Right atrium auricular region (tissue), 2 donors: ENCODE results near the gene GPC6. TPM values are rescaled to one million over a fixed set of nuclear protein-coding genes. Genes with fewer than 3 reads are reported as not detected.

Experiments used
- DNase-seq: peaks from one replicate; pipeline ENCODE4 v3.0.0-alpha.2; 2019; ENCODE audit warnings: low spot score
- H3K27ac ChIP-seq, 2 donors: fragments of 200-600 bp; sonication (generic); 1 replicate in 1 of 2; 2 replicates in 1 of 2; pipeline ENCODE4 v1.5.1; 2016 to 2019
- H3K27me3 ChIP-seq, 2 donors: fragments of 200-600 bp; sonication (generic); one replicate each; pipeline versions ENCODE4 v1.5.1 to v1.6.0; 2017 to 2019
- H3K36me3 ChIP-seq: fragments of 200-600 bp; sonication (generic); one replicate; pipeline ENCODE4 v1.5.1; 2016
- H3K4me1 ChIP-seq, 2 donors: fragments of 200-600 bp; sonication (generic); one replicate each; pipeline versions ENCODE4 v1.5.1 to v1.6.0; 2017 to 2019
- H3K4me3 ChIP-seq, 2 donors: fragments of 200-600 bp; sonication (generic); 1 replicate in 1 of 2; 2 replicates in 1 of 2; pipeline ENCODE4 v1.5.1; 2017 to 2019; ENCODE audit warnings: mild to moderate bottlenecking in 1 of 2, moderate library complexity in 1 of 2
- H3K9me3 ChIP-seq, 2 donors: fragments of 200-600 bp; sonication (generic); one replicate each; pipeline ENCODE4 v1.5.1; 2019
- total RNA-seq, 2 donors: library from RNA; depleted of rRNA; stranded (reverse); fragments of >200 nt; gene quantifications; one replicate each; pipeline ENCODE4 v1.1.0, GENCODE V29; 2016
- TF ChIP-seq, protein P1 (sequence below), 2 donors: fragments of 200-600 bp; sonication (generic); IDR thresholded peaks; one replicate each; pipeline ENCODE4 v1.5.1; 2019; ENCODE audit warnings: antibody characterized with exemption in 2 of 2

Gene GPC6
- total RNA-seq, 2 donors from 2014 or later, result 1.3 to 3.8 TPM

DNA sequence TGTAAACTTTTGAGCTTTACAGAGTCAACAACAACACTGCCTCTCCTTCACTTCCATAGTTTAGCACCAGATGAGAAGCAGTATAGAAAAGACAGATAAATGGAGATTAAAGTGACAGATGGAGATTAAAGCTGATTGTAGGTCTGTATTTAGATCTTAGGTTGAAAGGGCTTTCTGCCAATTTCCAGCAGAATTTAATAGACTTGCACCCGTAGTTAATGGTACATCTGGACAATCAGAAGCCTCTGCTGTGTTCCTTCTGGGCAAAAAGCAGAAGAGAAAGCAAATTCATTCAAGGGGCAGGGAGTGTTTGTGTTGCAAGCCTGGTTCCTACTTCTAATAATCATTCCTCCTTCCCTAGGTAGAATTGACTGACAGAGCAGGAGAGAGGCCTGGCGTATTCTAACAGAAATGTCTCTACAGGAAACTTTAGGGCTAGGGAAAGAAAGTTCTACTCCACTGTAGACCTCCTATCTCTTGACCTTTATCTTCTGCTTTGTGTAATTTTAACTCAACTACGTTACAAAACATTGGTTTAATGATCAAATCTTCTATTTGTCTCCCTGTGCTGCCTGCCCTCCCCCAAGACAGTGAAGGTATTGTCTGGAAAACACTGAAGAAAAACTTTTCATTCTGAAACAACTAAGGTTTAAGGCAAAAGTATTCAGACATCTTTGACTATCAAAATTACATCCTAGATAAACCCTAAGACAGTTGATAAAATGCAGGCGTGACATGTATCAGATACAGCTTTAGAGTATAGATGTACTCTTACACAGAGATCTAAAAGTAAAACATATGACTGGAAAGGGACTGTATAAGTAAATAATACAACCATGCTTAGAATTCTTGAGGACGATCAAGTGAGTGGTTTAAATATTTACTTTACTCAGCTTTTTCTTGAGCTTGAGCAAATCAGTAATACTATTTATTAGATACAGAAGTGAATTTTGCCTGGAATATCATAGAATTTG is 44.4 kb downstream of the GPC6 start:
- no peaks in the 10 kb centered on the region for H3K9me3 ChIP-seq
- H3K27me3 ChIP-seq, result no peaks in the 10 kb centered on the region
- H3K27ac ChIP-seq, result no peak overlapping the region
- DNase-seq, result no peak
- no peaks in the 10 kb centered on the region for H3K36me3 ChIP-seq
- TF ChIP-seq, protein P1, sequence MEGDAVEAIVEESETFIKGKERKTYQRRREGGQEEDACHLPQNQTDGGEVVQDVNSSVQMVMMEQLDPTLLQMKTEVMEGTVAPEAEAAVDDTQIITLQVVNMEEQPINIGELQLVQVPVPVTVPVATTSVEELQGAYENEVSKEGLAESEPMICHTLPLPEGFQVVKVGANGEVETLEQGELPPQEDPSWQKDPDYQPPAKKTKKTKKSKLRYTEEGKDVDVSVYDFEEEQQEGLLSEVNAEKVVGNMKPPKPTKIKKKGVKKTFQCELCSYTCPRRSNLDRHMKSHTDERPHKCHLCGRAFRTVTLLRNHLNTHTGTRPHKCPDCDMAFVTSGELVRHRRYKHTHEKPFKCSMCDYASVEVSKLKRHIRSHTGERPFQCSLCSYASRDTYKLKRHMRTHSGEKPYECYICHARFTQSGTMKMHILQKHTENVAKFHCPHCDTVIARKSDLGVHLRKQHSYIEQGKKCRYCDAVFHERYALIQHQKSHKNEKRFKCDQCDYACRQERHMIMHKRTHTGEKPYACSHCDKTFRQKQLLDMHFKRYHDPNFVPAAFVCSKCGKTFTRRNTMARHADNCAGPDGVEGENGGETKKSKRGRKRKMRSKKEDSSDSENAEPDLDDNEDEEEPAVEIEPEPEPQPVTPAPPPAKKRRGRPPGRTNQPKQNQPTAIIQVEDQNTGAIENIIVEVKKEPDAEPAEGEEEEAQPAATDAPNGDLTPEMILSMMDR (IDR thresholded peaks at IDR 0.05), result no peak
- H3K4me1 ChIP-seq, result no peaks in the 10 kb centered on the region
- no peak overlapping the region for H3K4me3 ChIP-seq

DNA sequence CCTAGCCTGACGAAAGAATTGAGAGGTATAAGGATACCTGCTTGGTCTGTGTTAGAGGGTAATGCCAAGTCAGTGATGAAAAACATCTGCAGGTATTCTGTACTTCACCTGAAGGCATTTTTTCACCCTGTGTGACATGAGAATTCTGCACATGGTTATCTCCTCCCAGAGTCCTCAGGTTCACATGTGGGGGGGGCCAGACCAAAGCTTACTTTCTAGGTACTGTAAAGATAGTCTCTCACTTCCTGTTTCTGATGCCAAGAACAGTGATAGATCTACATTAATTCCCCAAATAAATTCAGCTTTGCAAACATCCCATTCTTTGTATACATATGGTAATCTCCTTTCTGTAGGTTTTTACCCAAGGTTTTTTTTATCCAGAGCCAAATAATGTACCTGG is 53.4 kb downstream of the GPC6 start:
- TF ChIP-seq, protein P1 (IDR thresholded peaks at IDR 0.05), result no peak
- Histone ChIP-seq H3K27ac (no peak overlapping the region), H3K36me3 (no peaks in the 10 kb centered on the region), H3K4me3 (no peak overlapping the region), H3K27me3 (no peaks in the 10 kb centered on the region), H3K4me1 (no peaks in the 10 kb centered on the region), H3K9me3 (no peaks in the 10 kb centered on the region)
- DNase-seq, result no peak

DNA sequence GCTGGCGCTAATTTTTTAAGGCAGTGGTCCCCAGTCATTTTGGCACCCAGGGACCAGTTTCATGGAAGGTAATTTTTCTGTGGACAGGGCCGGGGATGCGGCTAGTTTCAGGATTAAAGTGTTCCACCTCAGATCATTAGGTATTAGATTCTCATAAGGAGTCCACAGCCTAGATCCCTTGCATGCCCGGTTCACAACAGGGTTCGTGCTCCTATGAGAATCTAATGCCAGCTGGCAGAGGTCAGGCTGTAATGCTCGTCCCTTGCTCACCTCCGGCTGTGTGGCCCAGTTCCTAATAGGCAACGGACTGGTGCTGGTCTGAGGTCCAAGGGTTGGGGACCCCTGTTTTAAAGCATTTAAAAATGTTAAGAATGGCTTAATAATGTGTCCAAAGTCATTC is 54.1 kb downstream of the GPC6 start:
- Histone ChIP-seq H3K4me1 (no peaks in the 10 kb centered on the region), H3K27ac (no peak overlapping the region), H3K27me3 (no peaks in the 10 kb centered on the region), H3K4me3 (no peak overlapping the region), H3K36me3 (no peaks in the 10 kb centered on the region), H3K9me3 (no peaks in the 10 kb centered on the region)
- TF ChIP-seq, protein P1 (IDR thresholded peaks at IDR 0.05), result no peak
- DNase-seq, result no peak

DNA sequence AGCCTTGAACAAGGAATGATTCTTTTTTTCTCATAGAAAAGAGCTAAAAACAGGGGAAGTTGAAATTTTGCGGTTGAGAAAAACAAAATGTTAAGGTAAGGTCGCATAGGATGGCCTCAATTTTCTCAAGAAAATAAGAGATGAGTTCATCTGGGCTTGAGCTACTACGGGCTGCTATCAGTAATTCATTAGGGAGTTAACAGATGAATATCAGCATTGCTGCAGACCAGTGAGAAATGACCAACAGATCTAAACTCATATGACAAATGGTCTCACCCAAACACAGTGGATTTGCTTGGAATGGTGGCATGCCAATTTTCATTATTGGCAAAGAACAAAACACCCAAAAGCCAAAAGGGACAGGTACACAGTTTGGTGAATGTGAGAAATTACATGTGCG is 56.6 kb downstream of the GPC6 start:
- no peaks in the 10 kb centered on the region for H3K4me1 ChIP-seq
- H3K36me3 ChIP-seq, result no peaks in the 10 kb centered on the region
- H3K27ac ChIP-seq, result no peak overlapping the region
- no peak for DNase-seq
- TF ChIP-seq, protein P1 (IDR thresholded peaks at IDR 0.05), result no peak
- no peak overlapping the region for H3K4me3 ChIP-seq
- H3K9me3 ChIP-seq, result no peaks in the 10 kb centered on the region
- no peaks in the 10 kb centered on the region for H3K27me3 ChIP-seq

DNA sequence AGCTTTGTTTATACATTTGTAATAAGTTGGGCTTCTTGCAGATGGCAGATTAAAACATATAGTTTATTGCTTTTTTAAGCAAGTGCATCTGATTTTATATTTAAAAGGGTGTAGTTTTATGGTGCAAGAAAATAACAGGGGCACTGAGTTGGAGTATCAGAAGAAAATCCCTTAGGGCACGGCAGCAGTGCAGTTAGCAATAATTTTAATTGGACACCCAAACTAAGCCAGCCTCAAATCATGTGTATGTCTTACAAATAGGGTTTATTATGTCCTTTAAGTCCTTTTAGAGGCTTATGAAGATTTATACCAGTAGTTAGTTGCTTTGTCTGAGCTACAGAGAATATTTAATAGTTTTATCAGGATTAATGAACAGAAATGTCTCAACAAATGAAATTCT is 57.5 kb downstream of the GPC6 start:
- TF ChIP-seq, protein P1 (IDR thresholded peaks at IDR 0.05), result no peak
- H3K9me3 ChIP-seq, result no peaks in the 10 kb centered on the region
- no peaks in the 10 kb centered on the region for H3K36me3 ChIP-seq
- no peaks in the 10 kb centered on the region for H3K27me3 ChIP-seq
- H3K4me3 ChIP-seq, result no peak overlapping the region
- no peak for DNase-seq
- no peaks in the 10 kb centered on the region for H3K4me1 ChIP-seq
- H3K27ac ChIP-seq, result no peak overlapping the region
